Left ventricle myocardium superior (tissue), 1 donor: ENCODE measurements around the gene HBG2. TPM values are rescaled to one million over a fixed set of nuclear protein-coding genes. Genes with fewer than 3 reads are reported as not detected.
"Not testable (repeated sequence)": the region's sequence is repeated elsewhere in the genome, so short reads cannot be mapped to it uniquely, and the experiment has no call there.

Experiments
- ATAC-seq: fragments of 200-7000 bp; cut with Tn5 transposase; one replicate; pipeline ENCODE4 v1.9.1; 2020; ENCODE audit warnings: mild to moderate bottlenecking, moderate library complexity
- DNase-seq: peaks from one replicate; pipeline ENCODE4 v3.0.0-alpha.2; 2020
- intact Hi-C: fragments of 100-400 bp; cut with micrococcal nuclease; formaldehyde crosslinking; loops from one replicate; pipeline ENCODE4 v1.11.0; 2022
- total RNA-seq: library from RNA; stranded (reverse); fragmentation: NEBNext Ultra II Directional; extraction: Animal tissue kit (Norgen Biotek cat#: 25700); gene quantifications from one replicate; pipeline ENCODE4 v1.2.1, GENCODE V29; 2021
- donor health status: DM: no; HTN: yes; CAD: no; lungs with severe emphysema.

The HBG2 gene
- total RNA-seq, 1 donor from 2014 or later = not detected

- intact Hi-C loops = no loop called here
- DNase-seq = no peak
- no peak for ATAC-seq
These were observed 29.3 kb upstream of the HBG2 start for GRCh38 chr11:5283882-5284281.

- DNase-seq (no peak), ATAC-seq (no peak)
- intact Hi-C loops = no loop called here
These were observed 28.5 kb upstream of the HBG2 start for GRCh38 chr11:5283086-5283485.

DNA sequence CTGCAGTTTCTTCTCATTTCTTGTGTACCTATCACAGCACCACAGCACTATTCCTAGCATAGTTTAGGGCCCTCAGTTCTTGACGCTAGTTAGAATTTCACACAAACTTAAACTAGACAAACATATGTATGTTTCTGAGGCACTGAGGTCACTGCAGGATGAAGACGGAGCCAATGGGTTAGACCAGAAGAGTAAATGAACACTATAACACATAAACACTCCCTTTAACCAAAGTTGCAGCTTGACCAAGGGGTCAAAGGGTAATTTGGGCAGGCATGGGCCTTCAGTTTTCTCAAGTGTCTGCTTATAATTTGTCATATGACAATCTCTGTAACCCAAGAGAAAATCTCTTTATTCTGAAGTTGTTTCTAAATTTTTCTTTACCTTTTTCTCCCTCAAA, 28.0 kb upstream of the HBG2 start:
- intact Hi-C loops = no loop called here
- DNase-seq = no peak
- ATAC-seq = no peak

DNA sequence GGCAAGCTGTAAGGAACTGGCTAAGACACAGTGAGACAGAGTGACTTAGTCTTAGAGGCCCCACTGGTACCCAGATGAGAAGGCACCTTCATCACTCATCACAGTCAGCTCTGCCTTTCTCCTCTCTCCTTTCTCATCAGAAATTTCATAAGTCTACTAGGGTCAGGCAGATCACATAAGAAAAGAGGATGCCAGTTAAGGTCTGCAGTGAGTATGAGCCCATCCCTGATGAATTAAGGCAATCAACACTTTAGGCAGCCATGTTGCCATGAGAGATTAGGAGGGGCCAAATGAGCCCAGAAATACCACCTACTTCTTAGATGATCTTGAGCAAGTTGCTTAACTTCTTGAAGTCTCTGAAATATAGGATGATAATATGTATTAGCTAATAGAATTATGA, 27.0 kb upstream of the HBG2 start:
- intact Hi-C loops = no loop called here
- ATAC-seq = no peak
- no peak for DNase-seq

DNA sequence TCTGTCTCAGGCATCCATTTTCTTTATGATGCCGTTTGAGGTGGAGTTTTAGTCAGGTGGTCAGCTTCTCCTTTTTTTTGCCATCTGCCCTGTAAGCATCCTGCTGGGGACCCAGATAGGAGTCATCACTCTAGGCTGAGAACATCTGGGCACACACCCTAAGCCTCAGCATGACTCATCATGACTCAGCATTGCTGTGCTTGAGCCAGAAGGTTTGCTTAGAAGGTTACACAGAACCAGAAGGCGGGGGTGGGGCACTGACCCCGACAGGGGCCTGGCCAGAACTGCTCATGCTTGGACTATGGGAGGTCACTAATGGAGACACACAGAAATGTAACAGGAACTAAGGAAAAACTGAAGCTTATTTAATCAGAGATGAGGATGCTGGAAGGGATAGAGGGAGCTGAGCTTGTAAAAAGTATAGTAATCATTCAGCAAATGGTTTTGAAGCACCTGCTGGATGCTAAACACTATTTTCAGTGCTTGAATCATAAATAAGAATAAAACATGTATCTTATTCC, 26.1 kb upstream of the HBG2 start:
- ATAC-seq (peak; percentile 34), DNase-seq (no peak)
- intact Hi-C loops = no loop called here

- DNase-seq (no peak), ATAC-seq (no peak)
- intact Hi-C loops = no loop called here
These were observed 25.0 kb upstream of the HBG2 start for GRCh38 chr11:5279471-5280090.

DNA sequence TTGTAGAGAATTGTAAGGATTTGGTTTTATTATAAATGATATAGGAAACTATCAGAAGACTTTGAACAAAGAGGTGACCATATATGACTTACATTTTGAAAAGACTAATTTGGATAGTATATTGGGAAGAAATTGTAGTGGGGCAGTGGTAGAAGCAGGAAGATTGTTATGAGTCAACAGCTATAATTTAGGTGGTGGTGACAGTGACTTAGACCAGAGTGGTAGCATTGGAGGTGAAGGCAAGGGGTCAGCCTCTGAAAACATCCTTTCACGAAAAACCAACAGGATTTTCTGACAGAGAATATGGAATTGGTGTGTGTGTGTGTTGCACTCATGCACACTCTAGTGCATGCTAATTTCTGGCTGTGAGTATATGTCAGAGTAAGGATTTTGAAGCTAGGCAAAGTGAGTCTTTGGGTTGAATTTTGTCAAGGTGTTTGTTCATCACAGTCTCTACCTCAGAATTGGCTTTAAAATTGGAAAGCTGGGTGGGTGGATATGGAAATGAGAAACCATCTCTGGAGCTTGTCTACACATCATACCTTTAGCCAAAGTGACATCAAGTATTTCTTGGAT, 23.3 kb upstream of the HBG2 start:
- ATAC-seq (no peak), DNase-seq (no peak)
- intact Hi-C loops = no loop called here

GRCh38 chr11:5276697-5277096, 22.1 kb upstream of the HBG2 start:
- ATAC-seq (no peak), DNase-seq (no peak)
- intact Hi-C loops = no loop called here

GRCh38 chr11:5275369-5276110, 21.0 kb upstream of the HBG2 start:
- DNase-seq (no peak), ATAC-seq (no peak)
- intact Hi-C loops = loop anchor here (2.0 kb wide), 1 partner anchor 31 kb away; no protein-coding TSS in a partner anchor

GRCh38 chr11:5274395-5274794, 19.8 kb upstream of the HBG2 start:
- DNase-seq (no peak), ATAC-seq (no peak)
- intact Hi-C loops = loop anchor here (2.0 kb wide), 1 partner anchor 32 kb away; no protein-coding TSS in a partner anchor

DNA sequence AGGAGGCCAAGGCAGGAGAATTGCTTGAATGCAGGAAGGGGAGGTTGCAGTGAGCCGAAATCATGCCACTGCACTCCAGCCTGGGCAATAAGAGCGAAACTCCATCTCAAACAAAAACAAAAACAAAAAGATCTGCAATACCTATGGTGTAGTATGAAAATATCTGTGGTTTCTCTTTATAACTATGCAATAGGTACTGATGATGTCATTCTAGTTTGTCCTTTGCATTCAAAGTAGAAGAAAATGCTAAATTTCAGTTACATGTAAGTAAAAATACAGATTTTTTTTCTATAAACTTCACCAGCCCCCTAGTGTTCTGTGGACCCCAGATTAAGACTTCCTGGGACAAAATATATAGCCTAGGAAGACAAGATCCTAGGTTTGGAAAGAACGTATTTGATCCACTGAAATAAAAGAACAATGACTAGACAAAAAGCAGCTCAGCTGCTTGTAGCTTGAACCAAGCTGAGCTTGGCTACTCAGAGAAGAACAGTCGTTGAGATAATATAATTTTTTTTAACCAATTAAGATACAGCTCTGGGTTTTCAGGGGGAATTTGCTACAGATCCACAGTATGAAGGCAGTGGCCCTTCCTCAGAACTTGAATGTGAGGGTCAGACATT, 17.9 kb upstream of the HBG2 start:
- DNase-seq = no peak
- no peak for ATAC-seq
- intact Hi-C loops = no loop called here

GRCh38 chr11:5269715-5270147, 15.2 kb upstream of the HBG2 start, which contains the start of gene HBE1:
Gene HBE1 (minus strand): TSS chr11:5269945. CDS start chr11:5269890, 55 bp downstream.
- intact Hi-C loops = no loop called here
- ATAC-seq (no peak), DNase-seq (no peak)

GRCh38 chr11:5267033-5267563, 12.5 kb upstream of the HBG2 start:
- ATAC-seq (no peak), DNase-seq (no peak)
- intact Hi-C loops = no loop called here

GRCh38 chr11:5266609-5267008, 12.0 kb upstream of the HBG2 start:
- intact Hi-C loops = no loop called here
- DNase-seq (no peak), ATAC-seq (no peak)

- ATAC-seq (no peak), DNase-seq (no peak)
- intact Hi-C loops = no loop called here
These were observed 11.3 kb upstream of the HBG2 start for GRCh38 chr11:5265832-5266231.

GRCh38 chr11:5258543-5259262, 4.1 kb upstream of the HBG2 start:
- intact Hi-C loops = no loop called here
- DNase-seq = no peak
- no peak for ATAC-seq

DNA sequence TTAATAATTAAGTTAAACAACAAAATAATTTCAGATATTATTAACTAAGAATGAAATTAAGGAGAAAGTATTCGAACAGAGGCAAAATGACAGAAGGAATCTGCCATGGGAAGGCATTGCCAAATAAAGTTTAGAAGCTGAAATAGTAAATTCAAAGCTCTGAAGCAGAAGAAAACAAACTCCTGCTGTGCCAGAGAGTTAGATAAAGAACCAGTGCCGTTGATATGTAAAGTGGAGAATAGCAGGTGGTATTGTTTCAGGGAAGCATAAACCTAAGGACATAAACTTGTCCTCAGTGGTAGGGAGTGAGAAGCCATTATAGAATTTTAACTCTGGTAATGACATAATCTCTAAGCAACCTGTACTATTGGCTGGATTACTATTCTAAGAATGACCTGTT, 2.7 kb upstream of the HBG2 start:
- ATAC-seq (no peak), DNase-seq (no peak)
- intact Hi-C loops = no loop called here

DNA sequence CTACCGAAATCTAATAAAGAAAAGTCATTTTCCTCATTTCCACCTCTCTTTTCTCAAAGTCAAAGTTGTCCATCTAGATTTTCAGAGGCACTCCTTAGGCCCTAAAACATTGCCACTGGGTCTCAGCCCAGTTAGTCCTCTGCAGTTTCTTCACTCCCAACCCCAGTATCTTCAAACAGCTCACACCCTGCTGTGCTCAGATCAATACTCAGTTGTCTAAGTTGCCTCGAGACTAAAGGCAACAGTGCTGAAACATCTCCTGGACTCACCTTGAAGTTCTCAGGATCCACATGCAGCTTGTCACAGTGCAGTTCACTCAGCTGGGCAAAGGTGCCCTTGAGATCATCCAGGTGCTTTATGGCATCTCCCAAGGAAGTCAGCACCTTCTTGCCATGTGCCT, 558 bp downstream of the HBG2 start:
- ATAC-seq, DNase-seq, intact Hi-C loops: not testable (repeated sequence)

GRCh38 chr11:5253440-5253839, 1.1 kb downstream of the HBG2 start:
- intact Hi-C loops, DNase-seq, ATAC-seq: not testable (repeated sequence)
